Kidney capillary endothelial cell (primary cell): ENCODE results near the gene HSCB.
"Not testable (repeated sequence)": the region's sequence is repeated elsewhere in the genome, so short reads cannot be mapped to it uniquely, and the experiment has no call there.

Source experiments
- DNase-seq: peaks from one replicate; pipeline ENCODE4 v3.0.0-alpha.2; 2018; ENCODE audit warnings: low spot score

The HSCB gene

GRCh38 chr22:28741785-28742561, at the start of gene HSCB, which contains the start of gene CHEK2:
Gene HSCB (plus strand): TSS chr22:28742039. CDS start chr22:28742096, 57 bp downstream.
Gene CHEK2 (minus strand): TSS chr22:28741820. CDS start chr22:28734721, 7,099 bp downstream.
- DNase-seq = peak; percentile 98

GRCh38 chr22:28693041-28693760, 48.6 kb upstream of the HSCB start:
- not testable (repeated sequence) for DNase-seq

- DNase-seq = no peak
These were observed 38.9 kb upstream of the HSCB start for GRCh38 chr22:28702891-28703290.

GRCh38 chr22:28703436-28703835, 38.4 kb upstream of the HSCB start:
- DNase-seq = no peak

- no peak for DNase-seq
These were observed 35.0 kb upstream of the HSCB start for GRCh38 chr22:28706845-28707244.

GRCh38 chr22:28710107-28710506, 31.7 kb upstream of the HSCB start:
- no peak for DNase-seq

- peak; percentile 58 for DNase-seq
These were observed 31.2 kb upstream of the HSCB start for GRCh38 chr22:28710576-28711191.

GRCh38 chr22:28711341-28711740, 30.5 kb upstream of the HSCB start:
- no peak for DNase-seq

- DNase-seq = peak; percentile 1
These were observed 29.7 kb upstream of the HSCB start for GRCh38 chr22:28711820-28712777.

- DNase-seq = no peak
These were observed 27.7 kb upstream of the HSCB start for GRCh38 chr22:28714043-28714628.

GRCh38 chr22:28715611-28716010, 26.2 kb upstream of the HSCB start:
- DNase-seq = no peak

GRCh38 chr22:28716686-28717085, 25.2 kb upstream of the HSCB start:
- no peak for DNase-seq

GRCh38 chr22:28718044-28718443, 23.8 kb upstream of the HSCB start:
- no peak for DNase-seq

- no peak for DNase-seq
These were observed 13.8 kb upstream of the HSCB start for GRCh38 chr22:28728002-28728401.

- DNase-seq = no peak
These were observed 13.1 kb upstream of the HSCB start for GRCh38 chr22:28728621-28729313.

- no peak for DNase-seq
These were observed 11.7 kb upstream of the HSCB start for GRCh38 chr22:28730179-28730578.

GRCh38 chr22:28734393-28734792, 7.4 kb upstream of the HSCB start:
- DNase-seq = no peak

GRCh38 chr22:28736301-28737155, 5.3 kb upstream of the HSCB start:
- DNase-seq = no peak

- DNase-seq = no peak
These were observed 4.1 kb upstream of the HSCB start for GRCh38 chr22:28737701-28738100.

- not testable (repeated sequence) for DNase-seq
These were observed 3.0 kb upstream of the HSCB start for GRCh38 chr22:28738876-28739275.
